HUDEP-2 (cell line): ENCODE results near the gene VPS9D1.
A peak's percentile ranks its signal among the peaks of the same experiment; 100 is the strongest.
"Not testable (repeated sequence)": the region's sequence is repeated elsewhere in the genome, so short reads cannot be mapped to it uniquely, and the experiment has no call there.

Experiments
- DNase-seq, 76 experiments: peaks; one replicate each; lab custom pipeline; 2025; ENCODE audit not compliant: unreplicated experiment in 76 of 76; lab: John Stamatoyannopoulos, UW

The VPS9D1 gene

DNA sequence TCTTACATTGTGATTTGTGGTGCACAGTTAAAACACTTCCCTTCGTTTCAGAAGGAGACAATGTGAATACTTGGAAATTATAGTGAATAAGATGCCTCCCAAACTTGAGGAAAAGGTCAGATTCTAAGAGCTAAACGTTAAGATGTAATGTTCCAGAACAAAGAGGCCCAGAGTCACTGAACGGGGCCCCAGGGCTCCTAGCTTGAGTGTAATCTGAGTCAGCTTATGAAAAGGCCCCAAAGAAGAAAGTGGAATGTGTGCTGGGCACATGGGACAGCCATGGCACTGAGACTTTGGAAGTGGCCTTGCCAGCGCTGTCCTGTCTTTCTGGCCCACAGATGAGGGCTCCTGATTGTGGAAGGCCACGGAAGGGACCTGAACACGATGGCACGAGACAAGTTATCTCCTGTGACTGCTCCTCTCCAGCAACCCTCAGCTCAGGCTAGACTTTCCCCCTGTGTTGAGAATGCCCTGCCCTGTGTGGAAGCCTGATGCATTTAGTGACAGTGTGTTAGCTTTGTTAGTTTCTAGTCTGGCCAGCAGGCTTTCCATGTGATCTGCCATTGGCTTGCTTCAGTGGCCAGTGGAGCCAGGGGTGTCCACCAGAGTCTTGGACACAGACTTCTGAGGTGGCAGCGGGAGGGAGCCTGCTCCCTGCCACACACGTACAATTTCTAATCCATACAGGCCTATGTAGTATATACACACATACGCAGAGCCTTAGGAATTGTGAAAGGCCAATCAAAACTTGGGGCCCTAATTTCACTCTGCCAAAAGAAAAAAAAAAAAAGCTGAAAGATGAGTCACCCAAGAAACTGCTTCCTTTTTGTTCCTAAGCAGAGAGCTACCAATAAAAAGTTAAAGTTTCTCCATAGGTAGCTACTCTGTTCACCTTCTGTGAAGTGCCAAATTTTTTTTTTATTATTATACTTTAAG is 49.9 kb downstream of the VPS9D1 start:
- DNase-seq, result no peak

DNA sequence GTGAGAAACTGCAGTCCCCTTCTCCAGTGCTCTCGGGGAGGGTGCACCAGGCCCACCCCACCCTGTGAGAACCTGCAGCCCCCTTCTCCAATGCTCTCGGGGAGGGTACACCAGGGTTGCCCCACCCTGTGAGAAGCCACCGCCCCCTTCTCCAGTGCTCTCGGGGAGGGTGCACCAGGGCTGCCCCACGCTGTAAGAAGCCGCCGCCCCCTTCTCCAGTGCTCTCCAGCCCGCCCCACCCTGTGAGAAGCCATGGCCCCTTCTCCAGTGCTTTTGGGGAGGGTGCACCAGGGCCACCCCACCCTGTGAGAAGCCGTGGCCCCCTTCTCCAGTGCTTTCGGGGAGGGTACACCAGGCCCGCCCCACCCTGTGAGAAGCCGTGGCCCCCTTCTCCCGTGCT is 50.9 kb downstream of the VPS9D1 start:
- DNase-seq, result no peak

DNA sequence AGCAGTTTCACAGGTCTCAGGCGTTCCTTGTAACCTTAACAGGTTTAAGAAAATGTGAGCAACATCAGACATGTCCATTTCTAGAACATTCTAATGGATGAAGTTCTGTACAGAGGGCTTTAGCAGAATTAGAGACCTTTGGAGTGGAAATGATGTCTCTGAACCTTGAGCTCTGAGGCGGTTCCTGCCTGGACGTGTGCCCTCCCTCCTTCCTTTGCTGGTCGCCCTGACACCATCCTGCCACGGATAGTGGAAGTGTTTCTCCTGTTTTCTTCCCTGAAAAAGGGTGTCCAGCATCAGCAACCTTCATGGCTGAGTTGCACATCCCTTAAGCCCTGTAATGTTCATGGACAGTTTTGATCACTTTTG is 51.9 kb downstream of the VPS9D1 start:
- DNase-seq, result no peak

DNA sequence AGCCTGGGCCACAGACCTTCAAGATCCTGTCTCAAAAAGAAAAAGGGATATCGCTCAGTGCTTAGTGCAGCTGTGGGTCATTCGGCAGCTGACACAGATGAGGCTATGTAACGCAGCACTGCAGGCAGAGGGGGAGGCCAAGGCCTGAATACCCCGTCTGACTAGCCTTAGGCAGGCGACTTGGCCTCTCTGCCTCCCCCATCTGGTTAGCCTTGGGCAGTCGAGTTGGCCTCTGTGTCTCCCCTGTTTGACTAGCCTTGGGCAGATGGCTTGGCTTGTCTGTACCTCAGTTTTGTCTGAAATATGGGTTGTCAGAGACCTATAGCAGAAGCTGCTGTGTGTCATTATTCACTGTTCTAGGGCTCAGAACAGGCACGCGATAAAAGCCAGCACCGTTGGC is 53.1 kb downstream of the VPS9D1 start:
- DNase-seq, result no peak

DNA sequence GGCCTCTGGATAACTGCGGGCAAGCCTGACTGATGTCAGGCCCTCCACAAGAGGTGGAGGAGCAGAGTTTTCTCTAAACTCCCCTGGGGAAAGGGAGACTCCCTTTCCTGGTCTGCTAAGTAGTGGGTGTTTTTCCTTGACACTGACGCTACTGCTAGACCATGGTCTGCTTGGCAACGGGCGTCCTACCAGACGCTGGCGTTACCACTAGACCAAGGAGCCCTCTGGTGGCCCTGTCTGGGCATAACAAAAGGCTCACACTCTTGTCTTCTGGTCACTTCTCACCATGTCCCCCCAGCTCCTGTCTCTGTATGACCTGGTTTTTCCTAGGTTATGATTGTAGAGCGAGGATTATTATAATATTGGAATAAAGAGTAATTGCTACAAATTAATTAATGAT is 53.7 kb downstream of the VPS9D1 start:
- peak in 21 of 76 experiments; percentile 5 to 45 (median 21) for DNase-seq

DNA sequence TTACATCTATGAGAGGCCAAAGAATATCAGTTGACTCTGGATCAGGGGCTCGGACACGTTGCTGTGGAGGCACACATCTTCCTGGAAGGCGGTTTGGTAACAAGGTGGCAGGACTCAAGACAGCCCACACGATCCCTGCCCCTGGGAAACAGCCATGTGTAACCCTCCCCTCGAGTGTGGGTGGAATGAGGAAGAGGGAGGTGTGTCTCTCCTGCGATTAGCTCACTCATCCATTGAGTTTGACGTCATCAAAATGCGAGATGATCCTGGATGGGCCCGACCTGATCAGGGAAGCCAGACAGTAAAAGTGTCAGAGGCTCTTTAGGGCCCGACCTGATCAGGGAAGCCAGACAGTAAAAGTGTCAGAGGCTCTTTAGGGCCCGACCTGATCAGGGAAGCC is 56.5 kb downstream of the VPS9D1 start:
- DNase-seq, result not testable (repeated sequence)

DNA sequence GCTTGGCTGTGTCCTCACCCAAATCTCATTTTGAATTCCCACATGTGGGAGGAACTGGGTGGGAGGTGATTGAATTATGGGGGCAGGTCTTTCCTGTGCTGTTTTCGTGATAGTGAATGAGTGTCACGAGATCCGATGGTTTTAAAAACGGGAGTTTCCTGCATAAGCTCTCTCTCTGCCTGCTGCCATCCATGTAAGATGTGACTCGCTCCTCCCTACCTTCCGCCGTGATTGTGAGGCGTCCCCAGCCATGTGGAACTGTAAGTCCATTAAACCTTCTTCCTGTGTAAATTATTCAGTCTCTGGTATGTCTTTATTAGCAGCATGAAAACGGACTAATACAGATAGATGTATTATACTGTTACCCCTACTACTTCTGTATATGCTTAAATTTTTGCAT is 59.5 kb downstream of the VPS9D1 start:
- no peak for DNase-seq

DNA sequence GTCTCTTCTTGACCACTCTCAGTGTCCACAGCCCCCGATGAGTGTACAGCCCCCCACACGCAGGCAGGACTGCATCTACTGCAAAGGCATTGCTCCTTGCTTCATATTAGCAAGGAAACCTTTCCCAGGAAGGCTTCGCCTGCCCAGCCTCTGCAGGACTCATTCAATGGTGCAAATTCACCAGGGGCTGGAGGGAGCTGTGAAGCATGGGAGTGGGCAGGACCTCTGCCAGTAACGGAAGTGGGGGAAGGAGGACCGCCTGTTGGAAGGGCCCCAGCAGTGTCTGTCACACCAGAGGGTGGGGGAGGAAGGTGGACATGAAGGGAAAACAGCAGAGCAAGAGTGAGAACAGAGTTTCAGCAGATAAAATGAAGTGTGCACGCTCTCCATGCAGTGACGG is 60.6 kb downstream of the VPS9D1 start:
- peak in 1 of 76 experiments; percentile 2 for DNase-seq

DNA sequence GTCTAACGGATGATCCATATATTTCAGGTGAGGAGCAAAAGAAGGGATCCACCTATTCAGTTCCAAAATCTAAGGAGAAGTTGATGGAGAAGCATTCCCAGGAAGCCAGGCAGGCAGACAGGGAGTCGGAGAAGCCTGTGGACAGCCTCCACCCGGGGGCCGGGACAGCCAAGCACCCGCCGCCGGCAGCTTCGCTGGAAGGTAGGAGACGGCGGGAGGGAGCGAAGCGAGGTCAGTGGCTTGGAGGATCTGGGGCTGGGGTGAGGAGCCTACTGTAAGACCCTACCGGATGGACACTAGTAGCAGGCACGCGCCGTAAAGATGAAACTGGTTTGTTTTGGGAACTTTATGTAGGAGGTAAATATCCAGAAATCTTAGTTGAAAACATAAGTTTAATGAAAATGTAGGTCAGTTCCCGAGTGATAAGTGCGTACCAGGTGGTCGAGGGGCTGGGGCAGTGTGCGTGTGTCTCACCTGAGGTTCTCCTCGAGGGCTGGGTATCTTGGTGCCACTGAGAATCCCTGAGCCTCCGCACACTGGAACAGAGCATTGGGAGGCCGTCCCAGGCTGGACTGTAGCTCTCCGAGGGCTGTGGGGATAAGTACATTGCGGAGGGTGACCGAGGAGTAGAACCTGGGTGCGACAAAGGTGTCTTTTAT is 62.3 kb downstream of the VPS9D1 start:
- DNase-seq, result peak in 3 of 76 experiments; percentile 31 to 52 (median 41)

DNA sequence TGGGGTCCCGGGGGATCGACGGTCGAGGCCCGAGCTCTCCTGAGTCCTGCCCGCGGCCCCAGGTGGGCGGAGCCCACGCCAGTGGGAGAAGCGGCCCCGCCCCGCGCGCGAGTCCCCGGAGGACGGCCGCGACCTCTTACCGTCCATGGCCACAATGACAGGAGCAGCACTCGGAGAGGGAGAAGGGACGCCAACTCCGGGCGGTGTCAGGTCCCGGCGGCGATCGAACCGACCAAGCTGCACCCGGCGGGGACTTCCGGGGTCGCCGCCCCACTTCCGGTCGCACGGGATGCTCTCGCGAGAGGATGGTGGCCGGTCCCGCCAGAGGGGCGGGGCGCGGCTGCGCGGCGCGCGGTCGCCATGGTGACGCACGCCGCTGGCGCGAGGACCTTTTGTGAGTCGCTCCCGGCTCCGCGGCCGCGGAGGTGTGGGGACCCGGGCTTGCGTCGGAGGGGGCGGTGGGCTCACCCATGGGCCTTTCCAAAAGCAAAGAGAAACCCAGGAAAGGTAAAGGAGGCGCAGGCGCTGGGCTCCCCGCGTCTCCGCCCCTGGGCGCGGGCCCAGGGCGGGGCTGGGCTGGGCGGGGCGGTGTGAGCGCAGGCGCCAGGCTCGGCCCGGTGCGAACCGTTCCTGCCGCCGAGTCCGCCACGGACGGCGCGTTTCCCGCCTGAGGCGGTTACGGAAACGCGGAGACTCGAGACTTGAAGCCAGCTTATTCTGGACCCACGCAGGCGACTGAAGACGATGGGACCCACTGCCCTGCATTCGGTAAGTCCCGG is 63.1 kb downstream of the VPS9D1 start, which contains the start of the genes CHMP1A and SPATA33:
CHMP1A (minus strand) TSS at position 267 of the 779 bp plus-strand sequence; CDS start at position 147, 120 bp downstream.
SPATA33 (plus strand) TSS at position 395 of the 779 bp plus-strand sequence; CDS start at position 471, 76 bp downstream.
- peak in 75 of 76 experiments; percentile 17 to 91 (median 79) for DNase-seq
